ENCODE data around the gene LRRC45.

GRCh38 chr17:82015311-82015971 lies 7.7 kb upstream of the LRRC45 start:
- TF ChIP-seq CTCF (IDR thresholded peaks at IDR 0.05; ENCODE audit: insufficient read depth, low read length, poor library complexity, severe bottlenecking) (no peak), EZH2phosphoT487 (conservative IDR thresholded peaks at IDR 0.05; ENCODE audit: low read length) (no peak)
